GM18520 (cell line): ENCODE results near the gene HOXA1.

Experiments
- ATAC-seq: cut with Tn5 transposase; IDR thresholded peaks from one replicate; pipeline ENCODE4 v1.9.1; 2021; ENCODE audit not compliant: unreplicated experiment

Gene HOXA1

DNA sequence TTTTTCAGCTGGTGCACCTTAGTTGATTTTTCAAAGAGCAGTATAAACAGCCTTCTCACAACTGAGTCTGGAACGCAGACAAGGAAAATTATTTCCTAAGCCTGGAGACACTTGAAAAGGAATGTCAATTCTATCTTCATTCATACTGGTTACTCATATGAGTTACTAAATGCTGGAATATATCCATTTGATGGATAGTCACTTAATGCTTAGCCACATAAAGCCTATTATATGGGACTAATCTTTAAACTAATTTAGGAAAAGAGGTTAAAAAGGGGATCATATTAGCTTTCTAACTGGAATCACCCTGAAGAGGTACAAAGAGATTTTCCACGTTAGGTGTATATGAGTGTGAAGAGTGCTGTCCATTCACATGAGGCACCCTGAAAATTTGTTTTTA lies 36.4 kb upstream of the HOXA1 start:
- no peak for ATAC-seq

DNA sequence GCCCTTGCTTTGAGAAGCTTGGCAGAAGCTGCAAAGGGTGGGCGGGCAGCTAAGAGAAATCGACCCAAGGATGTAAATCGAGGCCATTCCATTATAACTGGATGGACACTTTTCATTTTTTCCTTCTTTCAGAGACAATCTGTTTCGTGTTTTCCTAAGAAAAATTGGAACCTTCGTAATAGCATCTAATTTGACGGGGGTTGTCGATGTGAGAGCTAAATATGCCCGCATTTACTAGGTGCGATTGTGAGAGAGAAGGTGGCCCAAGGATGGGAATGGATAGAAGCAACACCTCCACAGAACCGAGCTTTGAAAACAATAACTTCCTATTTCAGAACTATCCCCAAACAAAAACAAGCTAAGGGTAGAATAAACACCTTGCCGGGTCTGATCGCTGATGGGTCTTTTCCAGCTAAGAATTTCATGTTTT lies 35.6 kb upstream of the HOXA1 start:
- no peak for ATAC-seq

DNA sequence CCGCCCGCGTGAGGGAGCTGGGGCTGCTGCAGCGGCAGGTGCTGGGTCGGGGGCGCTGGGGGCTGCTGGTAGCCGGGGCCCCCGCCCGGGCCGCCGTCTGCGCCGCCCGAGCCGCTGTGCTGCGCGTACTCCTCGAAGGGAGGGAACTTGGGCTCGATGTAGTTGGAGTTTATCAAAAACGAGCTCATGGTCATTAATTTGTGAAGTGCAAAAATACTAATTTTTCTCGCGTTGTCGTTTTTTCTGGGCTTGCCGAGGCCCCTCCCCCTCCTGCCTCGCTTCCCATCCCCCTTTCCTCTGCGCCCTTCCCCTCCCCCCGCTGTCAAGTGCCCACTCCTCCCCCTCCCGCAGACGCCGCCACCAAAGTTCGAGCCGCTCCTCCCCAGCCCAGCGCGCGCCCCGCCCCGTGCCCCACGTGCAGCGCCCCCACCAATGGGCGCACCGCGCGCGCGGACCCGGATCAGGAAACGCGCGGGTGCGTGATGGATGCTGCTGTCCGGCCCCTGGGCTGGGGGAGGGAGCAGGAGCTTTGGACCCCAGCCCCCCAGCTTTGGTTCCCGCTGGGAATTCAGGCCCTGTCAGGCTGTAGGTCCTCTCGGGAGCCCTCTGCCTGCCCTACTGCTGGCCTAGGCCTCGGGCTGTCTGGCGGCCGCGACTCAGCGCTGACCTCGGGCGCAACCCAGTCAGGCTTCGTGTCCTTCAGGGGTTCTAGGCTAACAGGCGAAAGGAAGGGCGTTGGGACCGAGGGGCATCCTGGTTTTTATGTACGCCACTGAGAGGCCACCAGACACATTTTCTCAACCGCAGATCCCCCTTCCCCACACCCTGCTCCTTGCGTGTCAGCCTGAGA lies 35.0 kb upstream of the HOXA1 start, which contains the start of gene HOXA4:
HOXA4 (minus strand) TSS at position 218 of the 850 bp plus-strand sequence; CDS start at position 194, 24 bp downstream.
- no peak for ATAC-seq

DNA sequence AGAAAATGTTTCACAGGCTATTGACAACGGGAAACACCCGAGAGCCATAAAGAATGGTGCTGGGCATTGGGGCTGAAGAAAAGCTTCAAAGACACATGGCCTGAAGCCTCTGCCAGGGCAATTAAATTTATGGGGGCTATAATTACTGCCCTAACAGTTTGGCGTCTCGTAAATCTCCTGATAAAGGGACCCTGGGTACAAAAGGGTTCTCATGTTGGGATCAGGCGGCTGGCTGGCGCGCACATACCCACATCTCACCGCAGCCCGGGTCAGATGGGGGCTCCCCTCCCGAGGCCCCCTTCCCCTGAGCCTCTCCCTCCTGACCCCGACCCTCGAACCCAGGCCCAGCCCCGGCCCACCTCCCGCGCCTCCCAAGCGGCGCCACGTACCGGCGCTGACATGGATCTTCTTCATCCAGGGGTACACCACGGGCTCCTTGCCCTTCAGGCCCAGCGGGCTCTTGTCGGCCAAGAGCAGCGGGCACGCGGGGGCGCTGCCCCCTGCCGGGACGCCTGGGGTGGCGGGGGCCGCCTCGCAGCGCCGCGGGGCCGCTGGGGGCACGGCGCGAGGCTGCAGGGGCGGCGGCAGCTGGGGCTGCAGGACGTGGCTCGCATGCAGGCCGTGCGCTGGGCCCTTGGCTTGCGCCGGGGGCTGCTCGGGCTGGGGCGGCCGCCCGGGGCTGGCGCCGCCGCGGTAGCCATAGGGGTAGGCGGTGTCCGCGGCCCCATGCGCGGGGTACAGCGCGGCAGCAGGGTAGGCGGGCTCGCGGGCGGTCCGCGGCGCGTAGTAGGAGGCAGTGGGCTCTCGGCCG lies 34.1 kb upstream of the HOXA1 start:
- ATAC-seq = no peak

DNA sequence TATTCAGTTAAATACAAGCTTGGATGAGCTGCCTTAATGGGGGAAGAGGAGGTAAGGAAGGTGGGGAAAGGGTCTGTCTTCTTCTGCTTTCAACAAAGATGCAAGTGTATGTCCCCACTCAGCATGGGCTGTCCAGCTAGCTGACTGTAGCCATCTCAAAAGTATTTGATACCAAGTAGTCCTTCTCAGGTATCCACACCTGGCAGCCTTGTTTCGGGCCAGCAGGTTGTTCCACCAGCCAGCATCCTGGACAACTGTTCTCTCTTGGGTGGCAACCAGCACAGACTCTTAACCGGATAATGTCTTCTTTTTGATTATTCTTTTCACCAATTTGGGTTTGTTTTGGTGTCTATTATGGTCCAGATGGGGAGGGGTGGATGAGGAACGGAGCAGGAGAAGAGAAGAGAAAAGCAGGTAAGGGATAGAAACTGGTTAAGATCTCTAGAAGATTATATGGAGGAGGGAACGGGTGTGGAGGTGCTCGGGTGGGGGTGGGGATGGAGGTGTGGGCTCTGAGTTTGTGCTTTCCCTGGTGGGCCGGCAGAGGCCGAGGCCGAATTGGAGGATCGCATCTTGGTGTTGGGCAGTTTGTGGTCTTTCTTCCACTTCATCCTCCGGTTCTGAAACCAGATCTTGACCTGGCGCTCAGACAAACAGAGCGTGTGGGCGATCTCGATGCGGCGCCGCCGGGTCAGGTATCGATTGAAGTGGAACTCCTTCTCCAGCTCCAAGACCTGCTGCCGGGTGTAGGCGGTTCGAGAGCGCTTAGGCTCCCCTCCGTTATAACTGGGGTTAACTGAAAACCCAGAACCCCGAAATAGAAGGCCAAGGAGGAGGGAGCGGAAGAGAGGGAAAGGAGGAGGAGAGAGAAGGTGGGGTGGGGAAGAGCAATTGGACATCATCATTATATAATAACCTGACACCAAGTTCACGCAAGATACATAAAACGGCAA lies 33.3 kb upstream of the HOXA1 start:
- no peak for ATAC-seq

DNA sequence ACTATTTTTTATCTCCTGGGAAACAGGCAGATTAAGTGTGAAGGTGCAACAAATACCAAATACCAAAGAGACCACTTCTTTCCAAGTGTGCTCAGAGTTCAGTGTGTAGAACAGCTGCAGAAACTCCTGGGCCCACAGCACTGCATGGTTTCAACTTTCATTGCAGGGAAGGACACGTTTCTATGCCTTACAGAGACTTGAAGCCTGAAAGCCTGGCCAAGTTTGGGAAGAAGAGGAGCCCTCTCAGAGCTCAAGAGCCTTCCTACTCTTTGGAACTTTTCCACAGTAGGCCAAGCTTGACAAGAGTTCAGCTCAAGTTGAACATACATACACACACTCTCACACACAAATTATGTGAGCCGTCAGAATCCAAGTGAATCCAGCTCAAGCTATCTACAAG lies 32.2 kb upstream of the HOXA1 start:
- no peak for ATAC-seq

DNA sequence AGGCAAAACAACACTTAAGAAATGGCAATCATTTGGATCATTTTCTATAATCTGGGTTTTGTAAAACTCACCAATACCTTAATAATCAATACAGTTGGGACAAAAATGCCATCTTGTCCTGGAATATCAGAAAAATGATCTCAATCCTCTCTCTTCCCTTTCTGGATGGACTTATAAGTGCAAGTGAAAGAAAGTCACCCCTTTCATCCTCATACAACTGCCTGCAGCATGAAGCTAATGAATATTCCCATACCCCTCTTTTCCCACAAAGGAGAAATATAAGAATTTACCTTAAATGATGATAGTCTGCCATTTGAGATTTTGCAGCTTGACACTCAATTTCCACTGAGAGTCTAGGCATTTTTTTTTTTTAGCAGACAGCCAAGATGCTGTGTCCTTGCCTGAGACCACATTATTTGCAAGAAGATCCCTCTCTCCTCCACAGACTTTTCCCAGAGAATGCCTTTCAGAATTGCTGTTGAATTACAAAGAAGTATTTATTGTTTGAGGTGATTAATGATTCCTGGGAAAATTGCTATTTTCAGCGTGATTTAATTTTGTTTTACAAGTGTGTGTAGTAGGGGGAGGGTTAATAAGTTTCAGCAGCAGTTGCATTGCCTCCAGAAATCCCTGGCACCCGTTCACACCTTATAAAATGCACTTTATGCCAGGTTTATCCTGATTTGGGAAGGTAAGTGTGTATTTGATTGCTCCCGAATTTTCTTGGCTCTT lies 31.0 kb upstream of the HOXA1 start:
- ATAC-seq = no peak

DNA sequence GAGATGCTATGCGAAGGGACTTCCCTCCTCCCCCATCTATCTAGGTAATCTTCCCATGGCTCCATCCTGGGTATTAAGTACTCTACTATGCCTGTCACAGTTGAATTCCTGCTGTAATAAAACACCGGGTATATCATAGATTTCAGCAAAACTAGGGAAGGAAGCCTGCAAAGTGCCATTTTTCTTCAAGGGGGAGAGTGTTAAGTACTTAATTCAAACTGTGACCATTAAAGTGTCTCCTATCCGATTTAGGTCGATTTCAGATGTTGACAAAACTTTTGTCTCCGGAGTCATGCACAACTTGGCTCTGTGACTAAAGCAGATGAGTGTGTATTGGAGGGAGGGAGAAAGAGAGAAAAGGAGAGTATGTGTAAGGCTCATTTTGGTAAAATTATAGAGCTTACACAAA lies 30.2 kb upstream of the HOXA1 start:
- no peak for ATAC-seq

DNA sequence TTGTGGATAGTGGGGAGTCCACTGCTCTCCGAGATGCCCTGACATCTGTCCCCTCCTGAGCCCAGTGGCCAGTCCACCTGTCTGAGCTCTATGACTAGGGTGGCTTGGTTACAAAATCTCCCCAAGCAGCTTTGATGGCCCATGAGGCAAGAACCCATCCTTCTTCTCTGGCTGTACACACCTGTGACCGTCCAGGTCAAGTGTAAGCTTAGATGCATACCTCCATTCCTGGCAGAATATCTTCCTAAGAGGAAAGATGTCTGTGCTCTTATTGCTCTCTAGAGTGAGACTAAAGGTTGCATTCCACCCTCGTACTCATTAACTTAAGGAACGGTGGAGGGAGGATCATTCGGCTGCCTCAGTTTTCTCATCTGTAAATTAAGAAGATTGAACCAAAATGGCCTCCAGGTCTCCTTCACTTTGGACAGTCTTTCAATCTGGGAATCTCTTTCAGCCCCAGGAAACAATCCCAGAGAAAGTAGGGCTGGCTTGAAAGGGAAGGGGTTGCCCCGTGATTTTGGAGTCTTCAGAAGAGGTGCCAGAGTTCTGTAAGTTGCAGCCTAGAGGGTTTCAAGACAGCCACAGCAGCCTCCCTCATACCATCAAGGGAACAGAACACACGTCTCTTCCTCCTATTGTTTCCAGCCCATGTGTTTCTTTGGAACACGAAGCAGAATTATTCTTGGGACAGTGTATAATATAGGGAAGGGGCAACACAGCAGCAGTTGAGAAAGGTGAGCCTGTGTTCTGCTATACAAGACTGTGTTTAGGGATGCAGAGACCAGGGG lies 29.3 kb upstream of the HOXA1 start:
- ATAC-seq = no peak

DNA sequence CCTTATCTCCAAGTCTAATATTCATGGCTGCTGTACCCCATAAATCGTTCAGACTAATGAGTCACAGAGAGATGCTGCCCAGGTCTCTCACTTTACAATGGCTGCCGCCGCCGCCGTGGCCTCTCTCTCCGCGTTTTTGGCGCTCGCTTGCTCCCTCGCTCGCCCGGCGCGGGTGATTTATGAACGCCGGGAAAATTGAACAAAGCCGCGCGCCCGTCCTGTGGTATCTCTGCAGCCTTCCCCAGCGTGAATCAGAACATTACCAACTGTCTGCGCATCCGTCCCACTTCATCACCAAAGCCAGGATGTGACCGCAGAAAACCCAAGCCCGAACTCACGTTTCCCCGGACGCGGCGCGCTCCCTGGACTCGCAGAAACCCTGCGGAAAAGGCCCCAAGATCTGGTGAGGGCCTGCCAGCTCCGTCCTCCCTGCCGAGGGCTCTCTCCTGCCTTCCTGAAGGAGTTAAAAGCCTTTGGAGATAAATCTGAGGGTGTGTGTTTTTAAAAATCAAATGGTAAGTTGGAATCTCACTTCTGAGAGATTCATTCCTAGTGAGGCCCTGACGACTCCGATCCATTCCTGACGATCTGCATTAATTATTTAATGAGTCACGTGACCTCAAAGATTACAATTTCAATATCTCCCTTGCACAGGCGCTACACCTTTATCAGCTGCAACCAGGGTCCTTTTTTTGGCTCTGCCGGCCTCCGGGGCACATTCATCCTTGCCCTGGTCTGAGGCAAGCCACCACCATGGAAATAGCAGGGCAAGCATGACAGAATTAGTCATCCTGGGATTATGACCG lies 28.5 kb upstream of the HOXA1 start:
- ATAC-seq = no peak

DNA sequence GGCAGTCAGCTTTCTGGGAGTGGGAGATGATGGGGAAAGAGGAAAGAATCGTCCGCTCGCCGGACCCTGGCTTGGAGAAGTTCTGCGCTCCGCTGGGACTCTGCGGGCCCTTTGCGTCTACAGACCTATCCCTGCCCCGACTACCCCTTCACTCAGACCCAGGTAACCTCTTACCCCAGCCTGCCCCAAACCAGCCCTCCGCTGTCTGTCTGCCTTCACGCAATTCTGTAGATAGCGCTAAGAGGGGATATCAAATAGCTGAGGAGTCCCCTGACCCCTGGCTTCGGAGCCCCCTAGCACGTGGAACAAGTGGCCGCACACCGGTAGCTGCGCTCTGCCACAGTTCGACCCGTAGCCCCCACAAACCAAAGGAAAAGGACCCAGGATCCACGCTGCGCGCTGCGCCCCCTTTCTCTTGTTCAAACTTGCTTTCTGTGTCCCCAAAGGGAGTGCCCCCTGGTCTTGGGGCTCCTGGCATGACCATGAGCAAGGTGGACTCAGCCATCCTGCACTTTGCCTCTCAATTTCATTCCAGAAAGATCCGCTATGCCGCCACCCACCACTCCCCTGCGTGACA lies 27.8 kb upstream of the HOXA1 start:
- ATAC-seq = no peak

DNA sequence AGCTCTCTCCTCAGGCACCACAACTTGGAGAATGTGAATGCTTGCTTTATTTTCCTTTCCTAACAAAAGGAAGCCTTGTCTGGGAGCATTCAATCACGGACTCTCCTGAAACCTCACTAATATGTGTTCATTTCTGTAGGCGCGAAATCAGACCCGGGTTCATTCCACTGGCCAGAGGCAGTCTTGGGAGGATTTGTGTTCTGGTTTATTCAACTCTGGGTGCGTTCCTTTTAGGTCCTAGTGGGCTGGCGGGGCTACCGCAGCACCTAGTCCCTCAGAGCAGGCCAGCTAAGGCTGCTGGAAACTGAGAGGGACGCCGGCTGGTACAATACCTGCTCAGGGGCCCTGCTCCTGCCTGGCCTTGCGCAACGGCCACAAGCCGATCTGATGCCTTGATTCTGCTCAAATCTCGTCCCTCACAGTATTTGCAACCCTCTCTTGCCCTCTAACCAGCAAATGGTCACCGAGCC lies 27.2 kb upstream of the HOXA1 start:
- no peak for ATAC-seq

DNA sequence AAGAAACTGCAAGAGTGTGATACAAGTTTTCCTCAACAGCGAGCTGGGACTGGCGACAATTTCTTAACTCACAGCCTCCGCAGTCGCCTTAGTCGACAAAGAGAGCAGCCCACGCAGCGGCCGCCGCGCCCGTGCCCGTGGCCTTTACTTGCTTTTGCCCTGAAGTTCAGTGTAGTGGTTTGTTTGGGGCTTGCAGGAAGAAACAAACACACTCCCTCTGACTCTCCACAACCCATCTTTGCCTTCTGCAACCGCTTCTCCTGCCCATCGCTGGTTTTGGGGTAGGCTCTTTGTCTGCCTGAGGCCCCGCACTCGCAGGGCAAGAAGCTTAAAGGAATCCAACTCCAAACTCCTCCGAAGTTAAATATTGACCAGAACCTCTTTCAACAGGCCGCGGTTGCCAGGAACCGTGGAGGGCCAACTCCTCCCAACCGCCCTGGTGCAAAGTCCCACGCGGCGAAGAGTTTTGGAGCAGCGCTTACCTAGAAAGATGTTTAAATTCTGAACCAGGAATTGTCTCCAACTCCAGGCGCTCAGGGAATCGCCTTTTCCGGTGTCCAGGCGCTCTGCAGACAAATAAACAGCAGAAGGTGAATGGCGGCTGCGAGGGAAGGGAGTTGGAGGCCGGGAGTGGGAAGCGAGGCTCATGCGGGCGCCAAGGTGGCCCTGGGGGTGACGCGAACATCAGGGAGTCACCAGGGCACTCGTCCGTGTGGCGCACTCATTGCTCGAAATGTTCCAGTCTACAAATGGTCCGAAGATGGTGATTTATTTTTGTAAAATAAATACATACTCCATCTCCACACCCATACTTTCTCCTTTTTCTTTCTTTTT lies 26.5 kb upstream of the HOXA1 start:
- ATAC-seq = no peak

DNA sequence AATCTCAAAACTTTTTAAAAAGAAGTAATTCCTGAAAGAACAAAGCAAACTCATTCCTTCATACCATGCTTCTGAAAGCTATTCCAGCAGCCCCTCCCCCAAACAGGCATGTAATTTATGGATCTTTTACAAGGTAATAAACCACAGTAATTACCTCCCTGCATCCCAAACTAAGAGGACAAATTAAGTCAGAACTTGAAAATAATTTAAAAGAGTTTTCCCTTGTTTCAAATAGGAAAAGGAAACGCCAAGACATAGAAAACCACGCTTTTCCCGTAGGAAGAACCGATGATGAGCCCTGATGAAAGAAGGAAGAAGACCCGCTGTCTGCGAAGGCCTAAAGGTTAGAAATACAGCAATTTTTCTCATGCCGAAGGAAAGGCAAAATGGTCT lies 25.9 kb upstream of the HOXA1 start:
- no peak for ATAC-seq

DNA sequence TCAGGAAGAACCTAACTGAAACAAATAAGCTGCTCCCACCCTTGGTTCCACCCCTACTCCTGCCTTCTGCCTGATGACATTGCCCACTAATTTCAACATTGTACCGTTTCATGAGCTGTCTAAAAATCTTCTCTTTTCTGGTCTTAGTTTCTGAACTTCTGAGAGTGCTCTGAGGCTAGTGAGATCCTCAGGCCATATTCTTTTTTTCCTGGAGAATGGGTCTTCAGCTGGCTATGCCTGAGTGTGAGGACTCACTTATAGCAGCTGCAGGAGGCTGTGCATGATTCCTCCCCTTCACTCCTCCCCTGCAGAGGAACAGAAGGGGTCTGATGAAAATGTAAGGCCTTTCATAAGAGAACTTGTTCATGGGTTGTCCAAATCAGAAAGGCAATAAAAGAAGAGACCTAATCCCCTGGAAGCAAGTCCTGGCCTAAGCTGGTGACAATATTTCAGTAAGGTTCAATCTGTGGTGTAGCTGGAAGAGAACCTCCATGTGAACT lies 23.7 kb upstream of the HOXA1 start:
- ATAC-seq = no peak

DNA sequence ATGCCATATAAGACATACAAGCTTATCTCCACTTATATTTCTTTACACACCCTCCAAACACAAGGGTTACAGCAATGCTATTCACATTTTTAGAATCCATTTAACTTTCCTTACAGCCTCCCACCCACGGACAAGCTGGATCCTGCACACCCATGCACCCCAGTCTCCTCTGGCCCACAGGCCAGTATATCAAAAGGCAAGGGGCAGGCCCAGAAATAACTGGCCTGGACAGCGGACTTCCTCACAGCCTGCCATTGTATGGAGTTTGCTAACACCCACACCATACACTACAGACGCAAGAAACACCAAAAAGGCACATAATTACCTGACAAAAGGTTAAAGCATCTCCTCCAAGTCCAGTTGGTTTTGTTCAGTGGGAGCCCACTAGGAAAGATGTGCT lies 22.8 kb upstream of the HOXA1 start:
- no peak for ATAC-seq

DNA sequence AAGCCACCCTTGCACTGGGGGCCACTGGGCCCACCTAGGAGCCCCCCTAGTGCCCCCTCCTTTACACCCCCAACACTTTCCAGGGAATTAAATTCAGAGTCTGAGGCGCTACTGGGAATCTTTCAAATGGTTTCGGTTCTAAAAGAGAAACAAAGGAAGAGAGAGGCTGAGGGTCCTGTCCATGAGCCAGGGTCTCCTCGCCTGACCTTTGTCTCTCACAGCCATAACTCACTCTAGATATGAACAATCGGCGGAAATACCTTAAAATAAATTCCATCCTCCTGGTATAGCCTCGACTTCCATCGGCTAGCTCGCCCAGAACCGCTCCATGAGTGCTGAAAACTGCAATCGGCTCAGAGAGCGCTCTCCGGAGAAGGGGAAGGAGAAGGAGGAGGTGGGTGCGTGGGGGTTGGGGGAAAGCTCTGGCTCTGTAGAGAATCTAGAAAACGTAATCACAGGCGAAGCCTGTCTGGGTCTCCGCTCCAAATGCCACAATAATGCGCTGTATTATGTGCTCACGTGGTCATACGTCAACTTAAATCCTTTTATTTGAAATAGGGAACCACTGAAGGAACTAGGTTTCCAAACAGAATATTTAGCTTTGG lies 22.2 kb upstream of the HOXA1 start:
- no peak for ATAC-seq
